Psoas muscle (tissue), 8 donors: ENCODE data around the gene HNRNPK. TPM values are rescaled to one million over a fixed set of nuclear protein-coding genes. Genes with fewer than 3 reads are reported as not detected.

Source experiments
- ATAC-seq, 4 donors: fragments of 200-7000 bp; cut with Tn5 transposase; one replicate each; pipeline ENCODE4 v1.9.1; 2020; ENCODE audit warnings: moderate library complexity in 3 of 4, mild to moderate bottlenecking in 2 of 4
- DNase-seq, 2 donors: peaks; one replicate each; pipeline ENCODE4 v3.0.0-alpha.2; 2020
- H3K27ac ChIP-seq: fragments of 200-600 bp; one replicate; pipeline ENCODE4 v1.8.0; 2022
- H3K27me3 ChIP-seq, 3 donors: fragments of 200-600 bp in 1 of 3; one replicate each; pipeline versions ENCODE4 v1.6.1 to v1.8.0; 2013 to 2022; ENCODE audit warnings: low read length in 2 of 3, mild to moderate bottlenecking in 2 of 3, moderate library complexity in 1 of 3; ENCODE audit not compliant: insufficient read depth in 3 of 3
- H3K36me3 ChIP-seq, 2 donors: fragments of 200-600 bp in 1 of 2; one replicate each; pipeline versions ENCODE4 v1.6.1 to v1.8.0; 2013 to 2022; ENCODE audit warnings: low read depth in 1 of 2, mild to moderate bottlenecking in 1 of 2, moderate library complexity in 1 of 2; ENCODE audit not compliant: insufficient read depth in 1 of 2
- H3K4me1 ChIP-seq: fragments of 200-600 bp; one replicate; pipeline ENCODE4 v1.8.0; 2022
- H3K4me3 ChIP-seq: fragments of 200-600 bp; one replicate; pipeline ENCODE4 v1.8.0; 2022; ENCODE audit warnings: mild to moderate bottlenecking
- H3K9me3 ChIP-seq: fragments of 200-600 bp; one replicate; pipeline ENCODE4 v1.8.0; 2022
- WGBS, 3 donors: extraction: QIAGEN DNeasy Blood & Tissue Kit; methylation state at CpG; one replicate each; pipeline versions ENCODE4 v1.1.6 to v1.1.7; 2013; 5-methylcytosine and 5-hydroxymethylcytosine counted together
- intact Hi-C, 2 donors: fragments of 100-400 bp; cut with DNase I; formaldehyde crosslinking; loops; one replicate each; pipeline versions ENCODE4 v1.11.0 to v1.14.2; 2022
- long read RNA-seq, 2 donors: library from polyadenylated mRNA; unstranded; transcript quantifications; one replicate each; pipeline ENCODE4 v2.0.0, GENCODE V29; 2021
- polyA plus RNA-seq, 3 donors: library from polyadenylated mRNA; stranded (reverse); fragments of 200-250 nt; gene quantifications; one replicate each; pipeline ENCODE4 v1.2.3, GENCODE V29; 2013
- total RNA-seq, 4 donors: library from RNA; stranded (reverse); fragmentation: NEBNext Ultra II Directional in 2 of 4; extraction: Animal tissue kit (Norgen Biotek cat#: 25700) in 2 of 4; gene quantifications; one replicate each; pipeline versions ENCODE4 v1.2.1 to v1.2.4, GENCODE V29; 2021 to 2023
- TF ChIP-seq, protein P1 (sequence below): fragments of 200-600 bp; IDR thresholded peaks from one replicate; pipeline ENCODE4 v1.8.0; 2022; ENCODE audit warnings: antibody characterized with exemption
- donor health status: healthy with polysubstance abuse.
- donor health status: DM: no; HTN: no; CAD: no; lungs with moderate emphysema.
- donor health status: Bipolar disorder and iron deficiency.
- donor health status: healthy.
- donor health status: DM: yes; HTN: yes; CAD: no.
- donor health status: DM: no; HTN: no; CAD: no.
- donor health status: DM: no; HTN: no; CAD: no.
- donor health status: DM: yes; HTN: yes; CAD: no.

Gene HNRNPK
- total RNA-seq (100 to 1,000 TPM; 253 to 369 (median 344) TPM), polyA plus RNA-seq (100 to 1,000 TPM; 241 to 337 (median 327) TPM)
- long read RNA-seq, donor 1, partial matches to known transcripts = 21 of 130 reads
- long read RNA-seq, donor 1, other reads (novel, unspliced or antisense) = 109 of 130 reads
- long read RNA-seq, donor 2, partial matches to known transcripts = 28 of 136 reads
- long read RNA-seq, donor 2, other reads (novel, unspliced or antisense) = 108 of 136 reads

DNA sequence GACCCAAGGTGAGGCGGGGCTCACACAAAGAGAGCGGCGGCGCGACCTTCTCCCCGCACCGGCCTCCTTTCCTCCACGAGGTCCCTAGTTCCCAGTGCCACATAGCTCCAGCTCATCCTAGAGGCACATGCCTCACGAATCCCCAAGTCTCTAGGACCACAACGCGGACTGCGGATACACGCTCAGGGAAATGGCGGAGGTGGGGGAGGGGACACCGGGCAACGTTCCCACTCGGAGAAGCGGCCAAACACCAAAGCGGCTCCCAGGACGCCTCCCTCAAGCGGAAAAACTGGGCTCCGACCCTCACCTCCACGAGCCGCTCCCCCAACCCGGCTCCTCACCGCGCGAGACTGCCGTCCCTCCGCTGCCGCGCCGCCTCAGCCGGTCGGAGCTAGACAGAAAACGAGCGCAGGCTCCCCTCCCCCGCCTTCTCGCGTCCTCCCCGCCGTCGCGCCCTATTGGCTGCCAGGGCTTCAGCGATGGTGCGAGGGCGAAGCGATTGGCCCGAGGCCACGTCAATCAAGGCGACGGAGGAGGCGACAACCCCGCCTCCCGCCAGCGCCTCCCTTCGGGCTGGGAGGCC is at the start of gene HNRNPK:
HNRNPK (minus strand) TSS at position 404 of the 583 bp plus-strand sequence. CDS start 1,963 bp downstream, outside the sequence.
- H3K4me3 ChIP-seq = peak within 1 kb of the TSS; percentile 96
- H3K36me3 ChIP-seq = peaks cover 0 to 32% of the 10 kb centered on the region in 2 donors
- intact Hi-C loops = loop anchor here (2.0 to 5.0 kb wide), 5 partner anchors 23 to 192 kb away; partner anchors contain the start of gene KIF27 (in 1 of the 2)
- DNase-seq (peak; percentile 100), ATAC-seq (peak; percentile 91 to 93 (median 92))
- no peaks in the 10 kb centered on the region for H3K27me3 ChIP-seq
- 0 to 1% (median 0%) methylated on average over 47 to 57 of the region's 57 CpGs for WGBS, 3 donors
- peaks cover 37% of the 10 kb centered on the region for H3K4me1 ChIP-seq
- peak within 1 kb of the TSS; percentile 100 for H3K27ac ChIP-seq
- no peaks in the 10 kb centered on the region for H3K9me3 ChIP-seq
- TF ChIP-seq, protein P1, sequence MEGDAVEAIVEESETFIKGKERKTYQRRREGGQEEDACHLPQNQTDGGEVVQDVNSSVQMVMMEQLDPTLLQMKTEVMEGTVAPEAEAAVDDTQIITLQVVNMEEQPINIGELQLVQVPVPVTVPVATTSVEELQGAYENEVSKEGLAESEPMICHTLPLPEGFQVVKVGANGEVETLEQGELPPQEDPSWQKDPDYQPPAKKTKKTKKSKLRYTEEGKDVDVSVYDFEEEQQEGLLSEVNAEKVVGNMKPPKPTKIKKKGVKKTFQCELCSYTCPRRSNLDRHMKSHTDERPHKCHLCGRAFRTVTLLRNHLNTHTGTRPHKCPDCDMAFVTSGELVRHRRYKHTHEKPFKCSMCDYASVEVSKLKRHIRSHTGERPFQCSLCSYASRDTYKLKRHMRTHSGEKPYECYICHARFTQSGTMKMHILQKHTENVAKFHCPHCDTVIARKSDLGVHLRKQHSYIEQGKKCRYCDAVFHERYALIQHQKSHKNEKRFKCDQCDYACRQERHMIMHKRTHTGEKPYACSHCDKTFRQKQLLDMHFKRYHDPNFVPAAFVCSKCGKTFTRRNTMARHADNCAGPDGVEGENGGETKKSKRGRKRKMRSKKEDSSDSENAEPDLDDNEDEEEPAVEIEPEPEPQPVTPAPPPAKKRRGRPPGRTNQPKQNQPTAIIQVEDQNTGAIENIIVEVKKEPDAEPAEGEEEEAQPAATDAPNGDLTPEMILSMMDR = no peak

DNA sequence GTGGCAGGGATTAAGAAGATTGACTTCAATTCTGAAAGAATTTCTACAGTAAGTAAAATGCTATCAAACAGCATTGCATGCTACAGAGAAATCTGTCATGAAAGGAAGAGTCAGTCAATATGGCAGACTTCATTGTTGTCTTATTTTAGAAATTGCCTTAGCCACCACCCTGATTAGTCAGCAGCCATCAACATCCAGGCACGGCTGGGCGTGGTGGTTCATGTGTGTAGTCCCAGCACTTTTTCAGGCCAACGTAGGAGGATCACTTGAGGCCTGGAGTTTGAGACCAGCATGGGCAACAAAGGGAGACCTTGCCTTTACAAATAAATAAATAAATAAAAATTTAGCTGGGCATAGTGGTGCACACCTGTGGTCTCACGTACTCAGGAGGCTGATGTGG is 47.2 kb upstream of the HNRNPK start:
- 86 to 90% (median 87%) methylated on average over 4 of the region's 4 CpGs for WGBS, 3 donors

DNA sequence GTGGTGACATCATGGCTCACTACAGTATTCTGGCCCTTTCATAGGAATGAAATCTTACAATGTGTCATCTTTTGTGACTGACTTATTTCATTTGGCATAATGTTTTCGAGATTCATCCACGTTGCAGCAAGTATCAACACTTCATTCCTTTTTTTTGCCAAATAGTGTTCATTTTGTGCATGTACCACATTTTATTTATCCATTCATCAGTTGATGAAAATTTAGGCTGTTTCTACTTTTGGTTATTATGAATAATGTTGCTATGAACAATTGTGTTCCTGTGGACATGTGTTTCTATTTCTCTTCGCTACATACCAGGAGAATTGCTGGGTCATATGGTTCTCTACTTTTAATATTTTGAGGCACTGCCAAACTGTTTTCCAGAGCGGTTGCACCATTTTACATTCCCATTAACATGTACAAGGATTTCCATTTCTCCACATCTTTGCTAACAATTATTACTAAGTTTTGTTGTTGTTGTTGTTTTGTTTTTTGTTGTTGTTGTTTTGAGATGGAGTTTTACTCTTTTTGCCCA is 44.1 kb upstream of the HNRNPK start:
- intact Hi-C loops = no loop called here
- WGBS, 3 donors = 59 to 85% (median 84%) methylated on average over 4 of the region's 4 CpGs

More for the DNA sequence above, 47.2 kb upstream of the HNRNPK start:
- DNase-seq = no peak
- ATAC-seq = no peak
- H3K4me1 ChIP-seq = no peaks in the 10 kb centered on the region
- no peaks in the 10 kb centered on the region for H3K27me3 ChIP-seq
- TF ChIP-seq, protein P1 = no peak
- no peaks in the 10 kb centered on the region for H3K36me3 ChIP-seq
- H3K9me3 ChIP-seq = no peaks in the 10 kb centered on the region
- intact Hi-C loops = no loop called here
- no peak overlapping the region for H3K27ac ChIP-seq
- H3K4me3 ChIP-seq = no peak overlapping the region

DNA sequence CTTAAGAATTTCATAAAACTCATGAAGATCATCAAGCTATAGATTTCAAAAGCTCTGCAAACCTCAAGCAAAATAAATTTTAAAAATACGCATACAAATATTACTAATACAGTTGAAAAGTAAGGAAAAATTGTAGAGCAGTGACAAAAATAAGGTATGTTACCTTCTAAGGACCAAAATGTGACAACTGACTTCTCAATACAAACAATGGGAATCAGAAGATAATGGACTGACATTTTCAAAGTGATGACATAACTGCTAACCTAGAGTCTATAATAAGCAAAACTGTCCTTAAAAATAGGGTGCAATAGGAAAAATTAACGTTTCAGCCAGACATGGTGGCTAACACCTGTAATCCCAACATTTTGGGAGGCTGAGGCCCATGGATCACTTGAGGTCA is 27.6 kb upstream of the HNRNPK start:
- Histone ChIP-seq H3K9me3 (no peaks in the 10 kb centered on the region), H3K4me1 (no peaks in the 10 kb centered on the region), H3K36me3 (peaks cover 0 to 6% of the 10 kb centered on the region in 2 donors), H3K27ac (no peak overlapping the region), H3K27me3 (no peaks in the 10 kb centered on the region), H3K4me3 (no peak overlapping the region)
- intact Hi-C loops = no loop called here
- no peak for DNase-seq
- 95 to 99% (median 98%) methylated on average over 2 of the region's 2 CpGs for WGBS, 3 donors
- TF ChIP-seq, protein P1 = no peak
- no peak for ATAC-seq

More for the DNA sequence above, 44.1 kb upstream of the HNRNPK start:
- H3K4me3 ChIP-seq = no peak overlapping the region
- H3K36me3 ChIP-seq = no peaks in the 10 kb centered on the region
- no peaks in the 10 kb centered on the region for H3K27me3 ChIP-seq
- no peaks in the 10 kb centered on the region for H3K9me3 ChIP-seq
- no peak overlapping the region for H3K27ac ChIP-seq
- ATAC-seq (no peak), DNase-seq (no peak)
- TF ChIP-seq, protein P1 = no peak
- H3K4me1 ChIP-seq = no peaks in the 10 kb centered on the region
